ENCODE measurements around the gene TTC31.
A peak's percentile ranks its signal among the peaks of the same experiment; 100 is the strongest.

DNA sequence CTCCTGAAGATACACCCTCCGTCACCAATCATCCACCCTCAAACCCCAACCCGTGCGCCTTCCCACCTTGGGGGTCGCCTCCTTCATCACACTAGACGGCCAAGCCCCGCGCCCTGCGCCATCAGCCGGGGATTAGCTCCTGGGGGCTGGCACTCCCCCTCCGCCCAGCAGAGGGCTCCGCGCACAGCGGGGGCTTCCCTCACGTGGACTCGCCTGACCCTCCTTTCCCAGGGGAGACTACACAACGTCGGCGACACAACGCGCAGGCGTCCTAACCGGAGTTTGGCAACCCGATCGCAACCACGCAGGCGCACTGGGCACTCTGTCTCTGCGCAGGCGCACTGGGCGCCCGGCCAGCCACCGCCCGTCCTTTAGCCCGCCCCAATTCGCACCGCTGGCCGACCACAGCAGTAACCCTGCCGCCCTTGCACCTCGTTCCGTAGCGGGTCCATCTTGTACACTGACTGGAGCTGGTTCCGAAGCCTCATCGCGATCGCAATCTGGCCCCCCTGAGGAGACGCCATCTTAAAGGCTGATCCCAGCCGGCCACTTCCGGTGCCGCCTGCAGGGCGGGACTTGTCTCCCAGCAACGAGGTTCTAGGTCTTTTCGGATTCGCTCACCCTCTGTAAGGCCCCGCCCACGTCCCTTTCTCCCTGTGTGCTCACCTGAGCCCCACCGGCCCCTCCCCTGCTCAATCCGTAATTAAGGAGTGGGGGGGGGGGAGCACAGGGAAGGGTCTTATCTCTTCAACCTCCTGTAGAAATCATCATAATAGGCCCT, 24.5 kb downstream of the TTC31 start, which contains the start of gene PCGF1:
- TF ChIP-seq, protein P1, sequence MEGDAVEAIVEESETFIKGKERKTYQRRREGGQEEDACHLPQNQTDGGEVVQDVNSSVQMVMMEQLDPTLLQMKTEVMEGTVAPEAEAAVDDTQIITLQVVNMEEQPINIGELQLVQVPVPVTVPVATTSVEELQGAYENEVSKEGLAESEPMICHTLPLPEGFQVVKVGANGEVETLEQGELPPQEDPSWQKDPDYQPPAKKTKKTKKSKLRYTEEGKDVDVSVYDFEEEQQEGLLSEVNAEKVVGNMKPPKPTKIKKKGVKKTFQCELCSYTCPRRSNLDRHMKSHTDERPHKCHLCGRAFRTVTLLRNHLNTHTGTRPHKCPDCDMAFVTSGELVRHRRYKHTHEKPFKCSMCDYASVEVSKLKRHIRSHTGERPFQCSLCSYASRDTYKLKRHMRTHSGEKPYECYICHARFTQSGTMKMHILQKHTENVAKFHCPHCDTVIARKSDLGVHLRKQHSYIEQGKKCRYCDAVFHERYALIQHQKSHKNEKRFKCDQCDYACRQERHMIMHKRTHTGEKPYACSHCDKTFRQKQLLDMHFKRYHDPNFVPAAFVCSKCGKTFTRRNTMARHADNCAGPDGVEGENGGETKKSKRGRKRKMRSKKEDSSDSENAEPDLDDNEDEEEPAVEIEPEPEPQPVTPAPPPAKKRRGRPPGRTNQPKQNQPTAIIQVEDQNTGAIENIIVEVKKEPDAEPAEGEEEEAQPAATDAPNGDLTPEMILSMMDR (IDR thresholded peaks at IDR 0.05; ENCODE audit: insufficient read depth, low read length, poor library complexity, severe bottlenecking), result peak; percentile 68
- no peak for TF ChIP-seq EZH2phosphoT487 (conservative IDR thresholded peaks at IDR 0.05; ENCODE audit: low read length)

Data from SU-DHL-6 (cell line).